HL-60/S4 treated with retinoic acid at 250 ng/mL for 4 days and 3 days (cell line): ENCODE measurements around the gene POLR1A.

ENCODE experiments used
- in situ Hi-C: fragments of 300-500 bp; cut with MboI; formaldehyde crosslinking; loops from 2 replicates; pipeline ENCODE4 v1.7.0; 2022; ENCODE audit warnings: low sequenced_read_pairs

POLR1A gene

DNA sequence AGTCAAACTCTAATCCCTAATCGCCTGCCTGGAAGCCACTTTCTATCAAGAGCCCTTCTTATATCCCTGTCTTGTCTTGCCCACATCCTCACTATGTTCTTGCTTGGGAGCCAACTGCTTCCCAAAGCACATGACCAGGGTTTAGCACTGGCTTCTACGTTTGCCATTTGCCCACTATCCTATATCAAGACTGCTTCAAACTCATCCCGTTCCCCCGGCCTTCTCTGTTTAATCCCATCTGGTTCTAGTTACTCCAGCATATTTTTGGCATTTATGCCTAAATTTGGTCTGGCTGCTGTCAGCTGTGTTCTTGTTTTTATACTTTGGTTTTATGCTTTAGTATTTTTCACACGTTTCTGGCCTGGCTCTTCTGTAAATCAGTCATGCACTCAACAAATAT lies 40.2 kb downstream of the POLR1A start:
- in situ Hi-C loops: no loop called here

DNA sequence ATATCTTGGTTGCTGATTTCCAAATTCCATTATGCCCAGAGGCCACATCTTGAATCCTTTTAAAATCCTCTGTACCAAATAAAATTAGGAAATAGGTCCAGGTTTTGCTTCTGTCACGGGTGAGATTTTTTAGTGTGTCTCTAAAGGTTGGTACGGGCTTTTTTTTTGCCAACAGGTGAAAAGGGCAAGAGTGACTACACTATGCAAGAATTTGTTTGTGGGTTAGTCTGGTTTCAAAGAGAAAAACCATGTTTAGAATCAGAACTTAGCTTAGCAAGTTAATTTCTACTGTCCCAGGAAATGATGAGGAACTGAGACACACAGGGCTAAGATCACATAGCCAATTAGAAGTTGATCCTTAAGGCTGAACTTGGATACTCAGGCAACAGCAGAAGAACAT lies 41.7 kb downstream of the POLR1A start:
- in situ Hi-C loops: no loop called here

DNA sequence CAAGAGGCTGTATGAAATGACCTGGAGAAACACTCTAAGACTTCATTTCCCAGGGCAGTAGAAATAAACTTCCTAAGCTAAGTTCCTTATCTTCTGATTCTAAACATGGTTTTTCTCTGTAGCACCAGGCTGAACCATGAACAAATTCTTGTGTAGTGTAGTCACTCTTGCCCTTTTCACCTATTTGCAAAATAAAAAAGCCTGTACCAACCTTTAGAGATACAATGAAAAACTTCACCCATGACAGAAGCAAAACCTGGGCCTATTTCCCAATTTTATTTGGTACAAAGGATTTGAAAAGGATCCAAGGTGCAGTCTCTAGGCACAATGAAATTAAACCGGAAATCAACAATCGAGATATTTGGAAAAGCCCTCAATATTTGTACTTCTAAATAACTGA lies 43.6 kb downstream of the POLR1A start:
- in situ Hi-C loops: no loop called here

DNA sequence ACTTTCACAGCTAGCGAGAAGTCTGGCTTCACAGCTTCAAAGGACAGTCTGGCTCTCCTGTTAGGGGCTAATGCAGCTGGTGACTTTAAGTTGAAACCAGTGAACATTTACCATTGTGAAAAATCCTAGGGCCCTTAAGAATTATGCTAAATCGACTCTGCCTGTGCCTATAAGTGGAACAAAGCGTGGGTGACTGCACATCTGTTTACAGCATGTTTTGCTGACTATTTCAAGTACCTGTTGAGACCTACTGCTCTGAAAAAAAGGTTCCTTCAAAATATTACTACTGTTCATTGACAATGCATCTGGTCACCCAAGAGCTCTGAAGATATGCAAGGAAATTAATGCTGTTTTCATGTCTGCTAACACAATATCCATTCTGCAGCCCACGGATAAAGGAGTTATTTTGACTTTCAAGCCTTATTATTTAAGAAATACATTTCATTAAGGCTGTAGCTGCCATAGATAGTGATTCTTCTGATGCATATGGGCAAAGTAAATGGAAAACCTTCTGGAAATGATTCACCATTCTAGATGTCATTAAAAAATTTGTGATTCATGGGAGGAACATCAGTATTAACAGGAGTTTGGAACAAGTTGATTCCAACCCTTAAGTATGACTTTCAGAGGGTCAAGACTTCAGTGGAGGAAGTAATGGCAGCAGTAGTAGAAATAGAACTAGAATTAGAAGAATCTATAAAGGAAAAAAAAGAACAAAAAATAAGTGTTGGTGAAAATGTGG lies 48.9 kb downstream of the POLR1A start:
- in situ Hi-C loops: no loop called here

DNA sequence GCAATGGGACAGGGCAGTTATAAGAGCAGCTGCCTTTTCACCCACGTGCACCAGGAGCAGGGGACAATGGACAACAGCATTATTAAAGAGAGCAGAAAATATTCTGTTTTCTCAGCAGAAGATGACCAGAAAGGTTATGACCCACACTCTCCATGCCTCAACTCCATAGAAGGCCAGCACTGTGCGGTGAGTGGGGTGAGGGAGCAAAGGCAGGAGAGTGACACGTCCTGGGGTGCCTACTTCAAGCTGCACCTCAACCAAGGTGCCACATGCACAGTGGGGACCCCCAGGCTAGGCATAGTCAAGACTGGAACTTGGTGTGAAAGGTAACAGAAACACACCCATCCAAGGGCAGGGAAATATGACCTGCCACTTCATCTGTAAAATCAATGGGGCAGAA lies 50.4 kb downstream of the POLR1A start:
- in situ Hi-C loops: no loop called here

DNA sequence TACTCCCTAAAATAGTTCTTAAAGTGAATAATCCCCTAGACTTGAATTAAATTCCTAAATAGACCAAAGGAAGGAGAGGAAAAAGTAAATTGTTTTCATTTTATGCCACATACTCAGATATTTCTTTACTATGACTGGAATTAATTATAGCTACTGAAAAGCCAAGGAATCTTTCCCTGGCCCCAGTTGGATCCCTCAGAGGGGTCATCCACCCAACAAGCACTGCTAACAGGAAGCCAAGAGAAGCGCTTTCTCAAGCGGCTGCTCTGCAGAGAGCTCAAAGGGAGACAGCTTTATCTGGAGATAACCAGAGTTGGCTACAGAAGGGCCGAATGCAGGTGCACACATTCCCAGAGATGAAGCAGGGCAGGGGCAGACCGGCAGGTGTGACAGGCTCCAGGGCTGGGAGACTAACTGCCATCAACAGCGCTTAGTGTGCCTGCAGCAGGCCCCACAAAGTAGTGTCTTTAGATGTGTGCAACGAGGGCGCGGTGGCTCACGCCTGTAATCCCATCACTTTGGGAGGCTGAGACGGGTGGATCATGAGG lies 51.1 kb downstream of the POLR1A start:
- in situ Hi-C loops: no loop called here

DNA sequence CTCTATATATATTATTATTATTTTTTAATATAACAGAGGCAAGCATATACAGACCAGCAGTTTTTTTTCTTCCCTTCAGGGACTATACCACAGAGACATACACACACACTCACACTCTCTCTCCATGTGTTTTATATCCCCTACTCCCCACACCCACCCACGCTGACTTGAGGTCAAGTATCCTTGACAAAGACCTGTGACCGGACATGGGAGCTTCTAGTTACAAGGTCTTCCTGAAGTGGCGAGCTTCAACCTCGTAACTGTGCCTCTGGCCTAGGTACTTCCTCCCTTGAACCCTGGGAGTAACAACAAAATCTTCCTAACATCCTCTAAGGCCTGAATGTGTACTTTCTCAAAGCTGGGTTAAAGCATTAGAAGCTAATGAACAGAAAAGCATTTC lies 52.5 kb downstream of the POLR1A start:
- in situ Hi-C loops: no loop called here

DNA sequence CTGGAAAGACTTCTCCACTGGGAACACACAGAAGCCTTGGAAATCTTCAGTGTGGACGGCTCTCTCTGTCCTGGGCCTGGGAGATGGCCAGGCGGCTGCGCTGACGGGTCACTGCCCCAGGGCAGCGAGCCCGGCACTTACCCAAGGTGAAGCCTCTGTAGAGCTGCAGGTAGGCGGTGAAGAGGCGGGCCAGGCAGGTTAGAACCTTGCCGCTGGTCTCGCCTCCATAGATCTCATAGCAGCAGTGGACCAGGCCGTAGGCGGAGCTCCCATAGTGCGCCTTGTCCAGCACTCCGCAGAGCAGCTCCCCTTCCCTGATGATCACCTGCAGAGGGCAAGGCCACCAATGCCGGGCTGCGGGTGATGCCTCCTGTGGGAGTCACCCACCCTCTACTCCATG lies 53.0 kb downstream of the POLR1A start:
- in situ Hi-C loops: no loop called here

DNA sequence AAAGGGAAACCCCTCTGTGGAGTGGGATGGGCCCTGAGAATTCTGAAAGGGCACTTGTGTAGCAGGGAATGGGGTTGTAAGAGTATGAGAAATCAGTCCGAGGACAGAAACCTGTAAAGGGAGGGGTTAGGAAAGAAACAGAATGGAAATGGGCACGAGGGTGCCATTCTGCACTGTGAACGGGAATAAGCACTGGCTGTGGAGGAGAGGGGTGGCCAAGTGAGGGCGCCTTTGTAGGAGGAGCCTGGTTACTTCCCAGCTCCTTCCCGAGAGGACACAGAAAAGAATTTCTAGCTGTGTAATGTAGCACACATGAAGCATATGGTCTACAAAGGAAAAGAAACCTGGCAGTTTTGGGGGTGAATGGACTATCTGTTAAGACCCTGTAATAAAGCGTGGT lies 53.4 kb downstream of the POLR1A start:
- in situ Hi-C loops: no loop called here

DNA sequence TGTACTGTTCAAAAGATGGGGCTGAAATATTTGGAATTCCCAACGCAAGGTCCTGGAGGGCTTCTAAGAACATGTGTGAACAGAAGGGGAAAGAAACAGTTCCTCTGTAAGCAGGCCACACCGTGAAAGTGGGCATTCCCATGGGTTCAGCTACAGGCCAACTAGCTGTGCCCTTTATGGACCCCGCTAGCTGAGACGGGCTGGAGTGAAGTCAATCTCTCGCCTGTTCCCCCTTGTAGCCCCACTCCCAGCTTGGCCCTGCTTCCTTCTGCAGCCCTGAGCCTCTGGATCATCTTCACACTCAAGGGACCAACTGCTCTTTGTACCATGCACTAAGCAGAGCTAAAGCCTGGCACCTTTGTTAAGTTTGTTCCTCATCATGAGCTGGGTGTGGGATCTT lies 55.4 kb downstream of the POLR1A start:
- in situ Hi-C loops: no loop called here

DNA sequence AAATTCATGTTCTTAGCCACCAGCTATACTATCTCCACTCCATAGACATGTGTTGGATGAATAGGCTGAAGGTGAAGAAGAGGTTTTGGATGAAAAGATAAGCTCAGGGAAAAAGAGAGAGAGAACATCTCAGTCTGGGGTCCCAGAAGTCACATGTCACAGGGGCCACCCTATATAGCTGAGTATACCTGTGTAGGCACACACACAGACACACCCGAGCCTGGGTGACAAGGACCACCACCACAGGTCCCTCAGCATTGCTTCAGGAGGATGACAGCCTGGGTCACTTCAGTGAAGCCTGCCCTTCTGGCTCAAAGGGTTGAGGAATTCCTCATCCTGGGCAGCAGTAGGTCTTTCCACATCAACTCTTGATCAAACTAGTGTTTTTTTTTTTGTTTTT lies 56.2 kb downstream of the POLR1A start:
- in situ Hi-C loops: no loop called here

DNA sequence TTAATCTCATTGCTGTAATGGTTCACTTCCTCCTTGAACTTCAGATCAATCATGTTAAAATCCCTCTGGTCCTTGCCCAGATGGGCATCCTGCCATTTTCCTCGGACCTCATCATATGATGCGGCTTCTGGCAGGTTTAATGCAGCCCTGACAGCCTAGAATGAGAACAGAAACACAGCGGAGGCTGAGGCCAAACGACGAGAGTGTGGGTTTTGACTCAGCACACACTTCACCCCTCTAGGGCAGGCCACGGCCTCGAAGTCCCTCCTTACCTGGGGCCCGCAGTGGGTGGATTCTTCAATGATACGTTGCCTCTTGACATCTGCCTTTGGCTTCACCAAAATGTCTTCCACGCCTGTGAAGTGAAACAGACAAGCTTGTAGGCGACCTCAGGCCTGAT lies 56.8 kb downstream of the POLR1A start:
- in situ Hi-C loops: no loop called here

DNA sequence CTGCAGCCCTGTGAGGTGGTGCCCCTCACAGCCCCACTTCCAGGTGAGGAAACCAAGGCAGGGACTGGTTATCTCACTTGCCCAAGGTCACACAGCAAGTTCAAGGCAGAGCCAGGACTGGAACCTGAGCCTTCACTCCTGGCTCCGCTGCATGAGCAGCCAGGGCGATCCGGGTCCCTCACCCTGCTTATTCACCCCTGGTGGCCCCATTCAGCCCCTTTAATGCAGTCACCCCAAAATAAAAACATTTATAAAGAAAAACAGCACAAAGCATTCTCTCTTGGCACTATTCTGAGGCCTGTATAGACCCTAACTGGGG lies 57.3 kb downstream of the POLR1A start:
- in situ Hi-C loops: no loop called here

DNA sequence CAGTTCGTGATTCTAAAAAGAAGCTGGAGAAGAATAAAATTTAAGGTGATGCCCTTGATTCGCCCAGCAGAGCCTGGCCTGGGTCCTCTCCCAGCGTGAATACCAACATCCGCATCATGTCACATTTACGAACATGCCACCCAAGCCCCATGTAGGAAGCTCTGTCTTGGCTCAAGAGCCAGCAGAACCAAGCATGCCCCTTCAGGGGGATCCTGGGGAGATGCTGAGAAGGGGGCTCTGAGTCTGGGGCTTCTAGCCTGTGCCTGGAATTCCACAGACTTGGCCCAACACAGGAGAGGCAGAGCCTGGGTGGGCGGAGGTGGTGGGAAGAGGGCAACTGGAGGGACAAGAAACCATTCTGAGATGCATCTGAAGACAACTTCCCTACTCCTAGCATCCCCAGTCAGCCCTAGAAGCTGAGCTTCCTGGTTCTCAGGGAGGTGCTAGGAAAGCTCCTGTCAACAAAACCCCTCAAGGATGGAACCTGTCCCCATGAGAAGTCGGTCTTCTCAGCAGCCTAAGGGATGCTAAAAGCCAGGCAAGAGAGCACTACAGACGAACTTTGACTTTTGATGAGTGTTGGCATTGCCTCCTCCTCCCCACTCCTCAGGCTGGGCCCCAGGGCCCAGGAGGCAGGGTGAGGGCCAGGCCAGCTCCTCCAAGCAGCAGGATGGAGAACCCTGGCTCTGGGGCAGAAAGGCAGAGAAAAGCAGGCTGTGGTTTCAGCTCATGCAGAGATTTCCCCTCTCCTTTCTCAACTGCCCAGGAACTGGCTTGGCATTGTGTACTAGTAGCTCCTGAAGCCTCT lies 57.9 kb downstream of the POLR1A start:
- in situ Hi-C loops: no loop called here

DNA sequence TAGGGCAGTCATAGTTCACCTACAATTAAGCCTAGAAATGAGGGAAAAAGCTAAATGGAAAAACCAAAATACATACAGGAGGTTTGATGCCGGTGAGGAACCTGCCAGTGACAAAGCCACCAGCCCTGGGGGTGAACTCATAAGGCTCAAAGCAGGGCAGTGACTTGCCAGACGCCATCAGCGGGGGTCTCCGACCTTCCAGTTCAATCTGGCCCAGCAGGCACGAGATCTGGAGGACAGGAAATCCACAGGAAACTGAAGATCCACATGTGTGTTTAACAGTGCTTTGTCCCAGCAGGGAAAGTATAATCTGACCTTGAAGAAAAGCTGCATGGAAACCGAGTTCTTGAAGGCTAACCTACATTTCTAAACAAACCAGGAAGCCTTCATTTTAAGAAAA lies 60.1 kb downstream of the POLR1A start:
- in situ Hi-C loops: no loop called here

DNA sequence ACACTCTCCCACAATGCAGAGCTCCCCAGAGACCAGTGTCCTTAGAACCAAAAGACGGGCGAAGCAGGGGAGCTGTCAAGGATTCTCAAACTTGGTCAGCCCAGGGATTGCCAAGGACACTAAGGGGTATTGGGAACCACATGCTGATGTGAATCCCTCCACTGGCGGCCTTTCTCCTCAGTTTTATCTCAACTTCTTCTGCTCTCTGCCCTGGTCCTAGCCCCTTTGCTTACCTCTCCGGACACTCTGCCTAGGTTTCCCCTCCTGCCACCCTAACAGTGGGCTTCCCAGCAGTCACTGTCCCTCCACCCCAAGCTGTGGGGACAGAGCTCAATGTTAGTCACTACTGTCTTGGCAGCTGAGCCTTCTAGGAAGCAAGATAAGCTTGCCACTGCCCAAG lies 61.1 kb downstream of the POLR1A start:
- in situ Hi-C loops: no loop called here

DNA sequence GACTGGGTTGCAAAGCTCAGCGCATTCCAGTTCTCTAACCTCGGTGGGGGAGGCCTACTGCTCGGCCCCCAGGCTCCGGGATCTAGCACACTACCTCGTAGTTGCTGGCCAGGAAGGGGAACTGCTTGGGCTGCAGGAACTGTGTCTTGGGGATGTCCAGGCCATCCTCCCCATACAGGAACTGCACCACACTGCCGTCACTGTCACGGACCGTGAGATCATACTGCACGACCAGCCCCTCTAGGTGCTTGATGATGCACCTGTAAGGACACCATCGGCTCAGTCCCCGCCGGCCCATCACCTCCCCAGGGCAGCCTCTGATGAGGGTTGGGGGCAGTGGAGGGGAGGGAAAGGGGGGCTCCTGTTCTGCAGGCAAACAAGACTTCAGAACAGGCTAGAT lies 61.6 kb downstream of the POLR1A start:
- in situ Hi-C loops: no loop called here

DNA sequence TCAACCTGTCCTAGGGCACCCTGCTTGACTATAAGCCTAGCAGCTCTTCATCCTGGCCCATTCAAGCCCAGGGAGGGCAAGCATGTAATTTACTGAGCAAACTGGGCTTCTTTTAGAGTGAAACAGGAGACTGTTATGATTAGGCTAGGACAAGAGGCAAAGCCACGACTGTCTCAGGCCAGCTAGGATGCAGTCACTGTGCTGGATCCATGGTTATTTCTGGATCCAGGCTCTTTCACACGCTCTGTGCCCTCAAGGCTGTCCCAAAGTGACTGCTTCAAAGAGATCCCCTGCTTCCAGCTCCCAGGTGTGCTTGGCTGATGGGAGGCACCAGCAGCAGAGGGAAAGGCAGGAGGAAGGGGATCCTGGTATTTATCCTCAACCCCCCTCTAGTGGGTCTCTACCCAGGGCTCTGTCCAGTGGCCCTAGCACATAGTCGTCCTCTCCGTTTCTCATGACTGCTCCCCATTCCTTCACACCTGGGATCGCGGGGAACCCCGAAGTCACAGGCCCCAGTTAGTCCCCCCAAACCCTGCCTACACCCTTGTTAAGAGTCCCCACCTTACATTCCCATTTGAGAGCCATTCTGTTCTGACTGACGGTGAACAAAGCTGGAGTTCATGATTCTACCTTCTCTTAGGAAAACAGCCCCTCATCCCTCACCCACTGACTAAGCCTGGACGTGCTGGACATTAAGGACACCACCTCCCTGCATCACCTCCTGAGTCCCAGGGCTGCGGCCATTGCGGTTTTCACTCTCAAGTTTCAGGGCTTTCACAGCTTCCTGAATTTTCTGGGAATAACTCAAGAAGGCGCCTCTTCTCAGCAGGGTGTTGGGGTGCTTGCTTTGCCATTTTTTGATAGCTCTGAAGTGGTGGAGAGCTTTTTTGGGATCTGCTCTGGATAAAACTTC lies 63.2 kb downstream of the POLR1A start:
- in situ Hi-C loops: no loop called here

DNA sequence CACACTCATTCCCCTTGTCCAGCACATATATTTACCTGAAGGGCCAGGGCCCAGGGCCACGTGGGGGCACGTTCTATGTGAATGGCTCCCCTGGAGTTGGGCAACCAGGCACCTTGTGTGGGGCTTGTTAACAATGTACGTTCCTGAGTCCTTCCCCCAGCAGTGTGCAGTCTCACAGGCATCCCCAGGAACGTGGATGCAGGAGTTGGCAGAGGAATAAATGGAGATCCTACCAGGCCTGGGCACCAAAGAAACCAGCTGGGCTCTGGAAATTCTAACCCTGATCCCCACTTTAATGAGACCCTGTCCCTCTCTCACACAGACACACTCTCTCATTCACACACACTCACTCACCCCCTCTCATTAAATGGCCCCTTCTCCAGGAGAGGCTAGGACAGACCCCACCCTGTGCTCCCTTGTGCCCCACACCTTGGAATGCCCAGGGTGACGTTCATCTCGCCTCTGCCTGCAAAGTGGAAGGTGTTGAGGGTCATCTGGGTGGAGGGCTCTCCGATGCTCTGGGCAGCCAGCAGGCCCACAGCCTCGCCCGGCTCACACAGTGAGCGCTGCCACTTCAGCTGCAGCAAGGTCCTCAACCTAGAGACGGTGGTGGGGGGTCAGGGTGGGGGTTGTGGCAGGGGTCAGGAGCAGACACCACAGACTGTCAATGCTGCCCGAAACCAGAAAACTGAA lies 65.6 kb downstream of the POLR1A start:
- in situ Hi-C loops: no loop called here

DNA sequence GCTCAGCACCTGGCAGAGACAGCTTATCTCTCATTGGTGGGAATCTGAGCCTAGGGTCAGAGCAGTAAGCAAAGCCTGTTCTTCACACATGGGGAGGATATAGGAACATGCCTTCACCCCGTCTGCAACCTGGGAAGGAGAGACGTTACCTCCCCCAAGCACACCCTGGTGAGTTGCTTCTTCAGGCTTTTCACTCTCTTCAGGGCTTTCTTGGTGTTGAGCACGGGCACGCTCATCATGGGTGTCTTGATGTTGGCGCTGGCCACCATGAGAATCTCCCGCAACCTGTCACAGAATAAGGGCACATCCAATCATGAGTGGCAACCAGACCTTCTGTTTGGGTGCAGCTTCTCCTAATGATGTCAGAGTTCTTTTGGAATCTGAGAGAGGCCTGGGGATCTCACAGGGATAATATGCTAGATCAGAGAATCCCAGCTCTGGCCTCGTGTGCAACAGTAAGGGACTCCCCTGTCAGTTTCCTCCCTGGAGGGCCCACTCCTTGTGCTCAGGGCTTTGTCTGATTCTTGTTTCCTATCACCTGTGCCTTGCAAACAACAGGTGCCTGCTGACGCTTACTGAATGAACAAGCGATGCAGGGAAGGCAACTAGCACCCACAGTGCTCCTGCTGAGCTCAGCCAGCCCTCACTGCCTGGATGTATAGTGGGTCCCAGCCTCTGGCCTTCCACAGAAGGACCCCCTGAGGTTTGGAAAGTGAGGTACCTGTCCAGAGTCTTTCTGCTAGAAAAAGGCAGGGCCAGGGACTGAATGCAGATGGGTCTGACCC lies 66.3 kb downstream of the POLR1A start:
- in situ Hi-C loops: no loop called here
